ENCODE measurements around the gene FAN1. TPM values are rescaled to one million over a fixed set of nuclear protein-coding genes. Genes with fewer than 3 reads are reported as not detected.

The FAN1 gene
- total RNA-seq, 1 donor from 2014 or later, result 16.9 TPM

DNA sequence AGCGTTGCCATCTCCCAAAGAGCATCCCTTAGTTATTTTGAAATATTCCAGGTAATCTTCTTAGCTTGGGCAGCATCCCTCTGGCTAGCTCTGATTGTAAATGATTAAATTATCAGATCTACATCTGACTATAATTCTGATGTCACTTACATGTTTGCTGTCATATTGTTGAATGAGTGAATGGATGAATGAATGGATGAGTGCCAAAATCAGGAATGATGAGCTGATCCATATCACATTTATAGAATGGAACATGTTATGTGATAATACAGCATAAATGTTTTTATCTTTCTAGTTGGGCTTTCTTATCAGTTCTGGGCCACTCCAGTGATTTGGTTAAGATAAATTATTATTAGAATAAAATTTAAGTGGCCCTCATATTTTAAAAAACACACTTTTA is 14.0 kb downstream of the FAN1 start:
- Histone ChIP-seq H3K27ac (no peak overlapping the region), H3K4me3 (no peak overlapping the region), H3K4me1 (no peaks in the 10 kb centered on the region), H3K36me3 (peaks cover 0 to 45% of the 10 kb centered on the region in 2 donors), H3K9me3 (no peaks in the 10 kb centered on the region), H3K27me3 (no peaks in the 10 kb centered on the region)
- no peak for DNase-seq (ENCODE audit: extremely low spot score in 2 of 2)
- no peak for TF ChIP-seq POLR2AphosphoS5 (IDR thresholded peaks at IDR 0.05; ENCODE audit: insufficient read depth in 1 of 2, low read depth in 1 of 2)
- TF ChIP-seq, protein P1, sequence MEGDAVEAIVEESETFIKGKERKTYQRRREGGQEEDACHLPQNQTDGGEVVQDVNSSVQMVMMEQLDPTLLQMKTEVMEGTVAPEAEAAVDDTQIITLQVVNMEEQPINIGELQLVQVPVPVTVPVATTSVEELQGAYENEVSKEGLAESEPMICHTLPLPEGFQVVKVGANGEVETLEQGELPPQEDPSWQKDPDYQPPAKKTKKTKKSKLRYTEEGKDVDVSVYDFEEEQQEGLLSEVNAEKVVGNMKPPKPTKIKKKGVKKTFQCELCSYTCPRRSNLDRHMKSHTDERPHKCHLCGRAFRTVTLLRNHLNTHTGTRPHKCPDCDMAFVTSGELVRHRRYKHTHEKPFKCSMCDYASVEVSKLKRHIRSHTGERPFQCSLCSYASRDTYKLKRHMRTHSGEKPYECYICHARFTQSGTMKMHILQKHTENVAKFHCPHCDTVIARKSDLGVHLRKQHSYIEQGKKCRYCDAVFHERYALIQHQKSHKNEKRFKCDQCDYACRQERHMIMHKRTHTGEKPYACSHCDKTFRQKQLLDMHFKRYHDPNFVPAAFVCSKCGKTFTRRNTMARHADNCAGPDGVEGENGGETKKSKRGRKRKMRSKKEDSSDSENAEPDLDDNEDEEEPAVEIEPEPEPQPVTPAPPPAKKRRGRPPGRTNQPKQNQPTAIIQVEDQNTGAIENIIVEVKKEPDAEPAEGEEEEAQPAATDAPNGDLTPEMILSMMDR (IDR thresholded peaks at IDR 0.05), result no peak
- no peak for TF ChIP-seq POLR2A (IDR thresholded peaks at IDR 0.05)
- intact Hi-C loops (cut with DNase I), result no loop called here

DNA sequence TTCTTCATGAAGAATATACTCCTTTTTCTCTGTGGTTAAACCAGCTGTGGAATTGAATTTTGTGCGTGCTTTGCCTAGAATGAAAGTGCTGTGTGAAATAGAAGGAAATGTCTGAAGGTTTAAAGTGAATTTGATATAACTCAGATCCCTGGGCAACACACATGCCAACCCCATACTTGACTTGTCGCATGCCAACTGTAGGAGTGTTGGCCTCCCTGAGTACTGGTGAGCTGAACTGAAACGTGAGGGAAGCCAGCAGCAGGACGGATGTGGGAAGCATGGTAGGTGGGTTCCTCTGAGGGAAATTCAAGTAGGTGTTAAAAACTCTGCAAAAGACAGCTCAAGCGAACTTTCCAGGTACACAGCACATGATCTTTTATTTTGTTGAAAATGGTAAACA is 14.7 kb downstream of the FAN1 start:
- no peaks in the 10 kb centered on the region for H3K9me3 ChIP-seq
- DNase-seq (ENCODE audit: extremely low spot score in 2 of 2), result no peak
- H3K27ac ChIP-seq, result no peak overlapping the region
- peaks cover 0 to 52% of the 10 kb centered on the region in 2 donors for H3K36me3 ChIP-seq
- no peaks in the 10 kb centered on the region for H3K4me1 ChIP-seq
- no peaks in the 10 kb centered on the region for H3K27me3 ChIP-seq
- TF ChIP-seq, protein P1 (IDR thresholded peaks at IDR 0.05), result no peak
- TF ChIP-seq POLR2A (IDR thresholded peaks at IDR 0.05) (no peak), POLR2AphosphoS5 (IDR thresholded peaks at IDR 0.05; ENCODE audit: insufficient read depth in 1 of 2, low read depth in 1 of 2) (no peak)
- H3K4me3 ChIP-seq, result no peak overlapping the region
- intact Hi-C loops (cut with DNase I), result no loop called here

DNA sequence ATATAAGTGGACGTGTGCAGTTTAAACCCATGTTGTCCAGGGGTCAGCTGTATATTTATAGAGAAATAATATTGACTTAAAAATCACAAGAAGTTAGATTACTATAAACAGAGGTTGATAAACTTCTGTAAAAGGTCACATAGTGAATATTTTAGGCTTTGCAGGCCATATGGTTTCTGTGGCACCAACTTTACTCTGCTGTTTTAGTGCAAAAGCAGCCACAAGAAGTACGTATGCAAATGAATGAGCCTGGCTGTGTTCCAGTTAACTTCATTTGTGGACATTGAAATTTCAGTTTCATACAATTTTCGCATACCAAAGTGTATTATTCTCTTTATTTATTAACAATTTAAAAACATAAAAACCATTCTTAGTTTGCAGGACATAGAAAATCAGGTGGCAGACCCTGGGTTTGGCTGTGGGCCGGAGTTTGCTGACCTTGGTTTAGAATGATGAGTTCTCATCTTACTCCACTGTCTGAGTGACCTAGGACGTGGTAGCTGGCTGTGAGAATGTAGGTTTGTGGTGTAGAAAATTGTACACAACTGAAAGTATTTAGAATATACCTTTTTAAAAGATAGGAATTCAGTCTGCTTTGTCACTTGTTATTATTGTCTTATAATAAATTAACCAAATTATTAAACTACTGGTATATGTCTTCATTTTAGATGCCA is 16.3 kb downstream of the FAN1 start:
- no peaks in the 10 kb centered on the region for H3K27me3 ChIP-seq
- no peaks in the 10 kb centered on the region for H3K4me1 ChIP-seq
- H3K27ac ChIP-seq, result no peak overlapping the region
- H3K4me3 ChIP-seq, result no peak overlapping the region
- H3K36me3 ChIP-seq, result peaks cover 0 to 60% of the 10 kb centered on the region in 2 donors
- no peak for DNase-seq (ENCODE audit: extremely low spot score in 2 of 2)
- TF ChIP-seq, protein P1 (IDR thresholded peaks at IDR 0.05), result no peak
- no peak for TF ChIP-seq POLR2A (IDR thresholded peaks at IDR 0.05)
- no peak for TF ChIP-seq POLR2AphosphoS5 (IDR thresholded peaks at IDR 0.05; ENCODE audit: insufficient read depth in 1 of 2, low read depth in 1 of 2)
- no peaks in the 10 kb centered on the region for H3K9me3 ChIP-seq
- intact Hi-C loops (cut with DNase I), result no loop called here

DNA sequence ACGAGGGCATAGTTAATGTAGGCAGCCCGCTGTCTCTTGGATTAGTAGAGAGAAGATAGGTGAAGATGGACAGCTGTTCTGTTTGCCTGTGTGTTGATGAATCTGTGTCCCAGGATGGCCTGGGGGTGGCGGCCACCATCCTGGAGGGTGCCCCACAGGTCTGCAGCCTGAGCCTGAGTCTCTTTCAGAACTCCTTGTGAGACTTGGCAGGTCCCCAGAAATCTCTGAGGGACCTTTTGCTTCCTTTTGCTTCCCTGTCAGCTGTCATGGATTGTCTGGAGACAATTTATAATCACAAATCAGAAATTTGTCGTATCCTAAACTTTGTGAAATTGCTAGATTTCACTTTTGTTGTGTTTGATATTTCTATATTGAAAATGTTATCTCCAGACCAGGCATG is 17.4 kb downstream of the FAN1 start:
- no peaks in the 10 kb centered on the region for H3K9me3 ChIP-seq
- H3K4me3 ChIP-seq, result no peak overlapping the region
- H3K36me3 ChIP-seq, result peaks cover 7 to 66% of the 10 kb centered on the region in 2 donors
- no peaks in the 10 kb centered on the region for H3K27me3 ChIP-seq
- H3K4me1 ChIP-seq, result no peaks in the 10 kb centered on the region
- no peak overlapping the region for H3K27ac ChIP-seq
- intact Hi-C loops (cut with DNase I), result no loop called here
- TF ChIP-seq POLR2A (IDR thresholded peaks at IDR 0.05) (no peak), POLR2AphosphoS5 (IDR thresholded peaks at IDR 0.05; ENCODE audit: insufficient read depth in 1 of 2, low read depth in 1 of 2) (no peak)
- TF ChIP-seq, protein P1 (IDR thresholded peaks at IDR 0.05), result no peak
- no peak for DNase-seq (ENCODE audit: extremely low spot score in 2 of 2)

DNA sequence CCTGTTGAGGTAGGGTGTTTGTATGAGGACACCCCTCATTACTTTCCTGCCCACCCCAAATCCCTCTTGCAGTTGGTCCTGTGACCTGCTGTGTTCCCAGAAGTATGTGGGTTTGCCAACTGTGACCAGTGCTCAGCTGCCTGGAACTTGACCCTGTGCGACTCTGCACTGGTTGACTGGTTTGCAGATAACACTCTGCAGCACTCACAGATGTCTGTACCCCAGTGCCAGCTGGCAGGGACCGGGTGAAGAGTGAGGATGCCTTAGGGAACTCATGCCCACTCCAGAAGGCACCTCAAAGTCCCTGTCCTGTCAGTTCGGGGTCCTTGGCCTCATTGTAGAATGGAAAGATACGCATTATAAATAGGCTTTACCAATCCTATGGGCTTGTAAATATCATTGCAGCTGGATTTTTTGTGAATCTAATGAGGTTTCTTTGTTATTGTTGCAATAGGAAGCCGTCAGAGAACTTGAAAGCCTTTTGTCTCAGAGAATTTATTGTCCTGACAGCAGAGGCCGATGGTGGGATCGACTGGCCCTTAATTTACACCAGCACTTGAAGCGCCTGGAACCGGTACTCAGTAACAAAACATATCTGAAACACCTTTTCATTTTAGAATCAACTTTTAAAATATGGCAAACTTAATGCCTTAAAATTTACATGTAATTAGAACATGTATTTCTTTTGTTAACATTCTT is 18.2 kb downstream of the FAN1 start:
- no peak overlapping the region for H3K4me3 ChIP-seq
- H3K4me1 ChIP-seq, result no peaks in the 10 kb centered on the region
- H3K27me3 ChIP-seq, result no peaks in the 10 kb centered on the region
- H3K27ac ChIP-seq, result no peak overlapping the region
- no peaks in the 10 kb centered on the region for H3K9me3 ChIP-seq
- no peak for DNase-seq (ENCODE audit: extremely low spot score in 2 of 2)
- intact Hi-C loops (cut with DNase I), result no loop called here
- TF ChIP-seq POLR2A (IDR thresholded peaks at IDR 0.05), result no peak
- TF ChIP-seq, protein P1 (IDR thresholded peaks at IDR 0.05), result no peak
- TF ChIP-seq POLR2AphosphoS5 (IDR thresholded peaks at IDR 0.05; ENCODE audit: insufficient read depth in 1 of 2, low read depth in 1 of 2), result no peak
- peaks cover 7 to 61% of the 10 kb centered on the region in 2 donors for H3K36me3 ChIP-seq

Measured in vagina (tissue), 2 donors.